GM21619 (cell line): Measurements from ENCODE around the gene SEPSECS.
"Not testable (repeated sequence)": the region's sequence is repeated elsewhere in the genome, so short reads cannot be mapped to it uniquely, and the experiment has no call there.

Experiments used
- ATAC-seq: cut with Tn5 transposase; IDR thresholded peaks from one replicate; pipeline ENCODE4 v1.9.1; 2021; ENCODE audit not compliant: unreplicated experiment

SEPSECS gene

DNA sequence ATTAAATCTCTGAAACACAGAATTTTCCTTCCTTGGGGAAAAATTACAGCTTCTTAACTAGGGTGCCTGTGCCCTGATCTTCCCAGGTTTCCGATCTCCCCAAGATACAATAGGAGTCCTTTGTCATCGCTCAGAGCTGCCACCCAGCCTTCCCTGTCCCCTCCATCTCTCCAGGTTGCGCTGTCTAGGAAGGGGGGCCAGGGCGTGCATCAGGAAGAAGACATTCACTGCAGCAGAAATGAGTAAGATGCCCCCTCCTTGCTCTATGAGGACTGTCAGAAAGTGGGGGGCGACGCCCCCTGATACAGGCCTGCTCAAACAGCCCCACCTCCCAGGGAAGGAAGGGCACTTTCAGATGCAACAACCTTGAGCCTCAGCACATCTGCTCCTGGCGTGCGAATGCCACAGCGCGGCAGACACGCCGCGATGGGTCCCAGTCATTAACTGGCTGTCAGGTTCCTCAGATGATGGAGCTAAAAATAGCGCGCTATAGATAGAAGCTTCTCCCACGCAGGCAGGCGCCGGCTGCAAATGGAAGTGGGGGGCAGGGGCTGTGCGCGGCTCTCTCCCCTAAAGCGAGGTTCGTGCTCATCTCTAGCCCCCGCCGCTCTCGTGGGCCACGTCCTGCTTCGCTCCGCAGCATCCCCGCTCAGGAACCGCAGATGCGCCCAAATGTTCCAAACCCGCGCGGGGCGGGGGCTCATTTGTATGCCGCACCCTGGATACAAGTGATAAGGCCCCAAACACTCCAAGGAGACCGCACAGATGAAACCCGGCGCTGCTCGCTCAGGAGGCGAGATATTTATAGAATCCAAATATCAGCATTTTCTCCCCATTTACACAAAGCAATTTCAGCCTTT, 71.9 kb downstream of the SEPSECS start:
- no peak for ATAC-seq

DNA sequence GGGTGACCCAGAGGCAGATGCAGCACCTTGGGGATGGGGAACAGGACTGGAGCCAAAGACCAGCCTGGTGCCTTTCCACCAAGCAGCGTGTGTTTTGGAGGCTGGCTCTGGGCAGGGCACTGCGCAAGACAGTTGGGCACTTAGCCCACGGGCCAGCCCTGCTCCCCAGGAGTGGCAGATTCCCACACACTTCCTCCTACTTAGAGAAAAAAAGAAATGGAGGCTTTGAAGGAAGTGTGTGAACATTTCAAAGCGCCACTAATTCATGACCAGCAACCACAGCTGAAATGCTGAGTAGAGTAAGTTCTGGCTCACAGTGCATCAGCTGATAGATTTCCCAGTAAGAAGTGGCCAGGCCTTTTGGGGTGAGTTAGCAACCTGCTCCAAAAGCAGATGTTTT, 74.6 kb downstream of the SEPSECS start:
- no peak for ATAC-seq

DNA sequence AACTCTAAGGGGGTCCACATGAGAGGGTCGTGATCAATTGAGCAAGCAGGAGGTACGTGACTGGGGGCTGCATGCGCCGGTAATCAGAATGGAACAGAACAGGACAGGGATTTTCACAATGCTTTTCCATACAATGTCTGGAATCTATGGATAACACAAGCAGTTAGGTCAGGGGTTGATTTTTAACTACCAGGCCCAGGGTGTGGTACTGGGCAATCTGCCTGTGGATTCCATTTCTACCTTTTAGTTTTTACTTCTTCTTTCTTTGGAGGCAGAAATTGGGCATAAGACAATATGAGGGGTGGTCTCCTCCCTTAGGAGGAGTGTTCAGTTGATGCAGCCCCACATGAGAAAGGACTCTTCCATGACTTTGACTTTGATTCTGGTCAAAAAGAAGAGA, 76.8 kb downstream of the SEPSECS start:
- ATAC-seq = not testable (repeated sequence)

DNA sequence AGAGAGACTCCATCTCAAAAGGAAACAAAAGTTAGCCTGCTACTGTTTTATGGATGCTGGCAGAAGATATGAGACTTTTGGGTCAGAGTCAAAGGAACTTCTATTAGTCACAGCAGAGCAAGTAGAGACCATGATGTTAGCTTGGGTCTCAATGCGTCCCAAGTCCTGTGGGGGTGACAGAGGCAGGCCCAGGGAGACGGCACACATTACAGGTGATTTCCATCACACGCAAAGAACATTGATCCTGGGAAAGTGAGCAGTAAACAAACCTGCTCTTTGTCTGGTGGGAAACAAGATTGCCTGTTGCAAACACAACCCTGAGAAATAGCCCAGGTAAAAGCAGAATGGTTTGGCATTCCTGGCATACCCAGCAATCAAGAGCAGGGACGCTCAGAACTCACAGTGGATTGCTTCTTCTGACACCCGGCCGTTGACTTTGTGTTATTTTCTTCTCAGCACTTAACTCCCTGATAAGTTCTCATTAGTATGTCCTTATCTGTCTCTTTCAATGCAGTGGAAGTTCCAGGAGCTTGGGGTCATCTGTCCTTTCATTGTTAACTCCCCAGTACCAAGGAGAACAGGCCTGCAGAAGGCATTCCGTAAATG, 78.3 kb downstream of the SEPSECS start:
- ATAC-seq = no peak

DNA sequence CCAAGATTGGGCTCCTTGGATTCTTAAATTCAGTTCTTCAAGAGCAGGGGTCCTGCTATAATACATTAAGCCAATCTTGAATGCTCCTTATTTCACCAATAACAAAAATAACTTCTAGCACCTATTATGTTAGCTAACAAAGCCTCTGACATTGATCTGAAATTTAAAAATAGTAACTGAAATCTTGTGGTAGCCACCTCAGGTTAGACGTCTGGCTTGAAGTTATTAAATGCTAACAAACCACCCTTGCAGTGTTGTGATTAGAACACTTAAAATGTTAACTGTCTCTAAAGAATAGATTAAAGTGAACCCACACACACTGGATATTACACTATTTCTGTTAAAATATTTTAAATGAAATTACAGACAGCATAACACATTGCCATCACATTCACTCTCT, 79.7 kb downstream of the SEPSECS start:
- no peak for ATAC-seq

DNA sequence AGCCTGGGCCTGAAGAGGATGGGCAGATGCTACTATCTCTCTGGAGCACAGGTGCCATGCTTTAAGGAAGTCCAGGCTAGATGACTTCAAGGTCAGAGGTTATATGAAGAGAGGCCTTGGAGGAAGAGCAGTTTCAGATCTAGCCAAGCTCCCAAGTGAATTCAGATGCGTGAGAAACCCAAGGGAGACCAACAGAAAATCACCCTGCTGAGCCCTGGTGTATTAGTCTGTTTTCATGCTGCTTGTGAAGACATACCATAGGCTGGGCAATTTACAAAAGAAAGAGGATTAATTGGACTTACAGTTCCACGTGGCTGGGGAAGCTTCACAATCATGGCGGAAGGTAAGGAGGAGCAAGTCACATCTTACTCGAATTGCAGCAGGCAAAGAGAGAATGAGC, 81.7 kb downstream of the SEPSECS start:
- ATAC-seq = no peak

DNA sequence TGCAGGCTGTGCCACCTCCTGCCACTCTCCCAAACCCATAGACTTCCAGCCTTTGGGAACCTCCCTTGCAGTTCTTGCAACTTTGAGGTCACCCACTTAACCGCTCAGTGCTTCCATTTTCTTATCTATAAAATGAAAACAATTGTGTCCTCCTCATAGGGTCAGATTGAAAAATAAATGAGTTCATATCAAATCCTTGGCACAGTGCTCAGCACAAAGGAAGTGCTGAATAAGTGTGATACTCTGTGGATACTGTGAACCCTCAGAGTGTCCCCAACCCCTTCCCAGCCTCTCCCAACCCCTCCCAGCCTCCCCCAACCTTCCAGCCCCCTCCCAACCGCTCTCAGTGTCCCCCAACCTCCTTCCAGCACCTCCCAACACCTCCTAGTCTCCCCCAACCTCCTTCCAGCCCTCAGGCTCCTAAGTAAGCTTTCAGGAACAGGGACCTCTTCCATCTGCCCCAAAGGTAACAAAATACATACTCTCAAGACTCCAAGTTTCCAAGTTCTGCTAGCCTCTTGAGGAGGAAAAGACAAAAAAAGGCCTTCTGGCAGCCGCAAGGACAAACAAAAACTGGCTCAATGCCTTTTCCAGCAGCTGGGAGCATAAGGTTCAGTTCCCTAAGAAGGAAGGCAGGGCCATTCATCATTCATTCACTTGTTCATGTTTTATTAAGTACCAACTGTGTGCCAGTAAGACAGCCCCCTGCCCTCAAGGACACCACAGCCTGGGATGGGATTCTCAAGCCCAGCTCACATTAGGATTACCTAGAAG, 83.4 kb downstream of the SEPSECS start:
- no peak for ATAC-seq

DNA sequence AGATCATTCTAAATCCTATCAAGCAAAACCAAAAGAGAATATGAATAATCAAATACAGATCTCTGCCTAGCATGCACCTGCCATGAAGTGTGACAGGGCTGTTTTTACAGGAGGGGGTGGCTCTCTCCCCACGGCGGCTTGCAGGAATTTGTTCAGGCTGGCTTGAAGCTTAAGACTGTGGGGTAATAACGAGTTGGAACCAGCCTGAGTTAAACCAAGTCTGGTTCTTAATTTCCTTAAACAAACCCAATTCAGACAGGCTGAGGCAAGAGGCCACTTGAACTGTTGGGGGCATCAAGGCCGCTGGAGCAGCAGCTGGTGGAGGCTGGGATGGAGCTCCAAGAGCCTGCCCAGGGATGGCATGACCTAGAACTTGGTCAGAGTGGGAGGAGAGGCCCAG, 84.4 kb downstream of the SEPSECS start:
- no peak for ATAC-seq

DNA sequence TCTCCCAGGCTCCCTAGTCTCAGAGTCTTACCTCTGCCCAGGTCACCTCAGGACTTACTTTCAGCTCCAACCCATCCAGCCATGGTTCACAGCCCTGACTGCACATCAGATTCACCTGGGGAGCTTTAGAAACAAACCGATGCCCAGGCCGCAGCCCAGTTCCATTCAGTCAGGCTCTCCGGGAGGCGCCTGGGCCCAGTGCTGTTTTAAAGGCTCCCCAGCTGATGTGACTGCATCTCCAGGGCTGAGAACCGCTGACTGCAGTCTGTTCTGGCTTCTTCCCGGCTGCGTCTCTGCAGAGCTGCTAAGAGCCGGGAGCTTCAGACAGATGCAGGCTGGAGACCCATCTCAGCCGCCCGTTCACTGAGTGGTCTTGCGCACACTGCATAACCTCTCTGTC, 85.1 kb downstream of the SEPSECS start:
- no peak for ATAC-seq

DNA sequence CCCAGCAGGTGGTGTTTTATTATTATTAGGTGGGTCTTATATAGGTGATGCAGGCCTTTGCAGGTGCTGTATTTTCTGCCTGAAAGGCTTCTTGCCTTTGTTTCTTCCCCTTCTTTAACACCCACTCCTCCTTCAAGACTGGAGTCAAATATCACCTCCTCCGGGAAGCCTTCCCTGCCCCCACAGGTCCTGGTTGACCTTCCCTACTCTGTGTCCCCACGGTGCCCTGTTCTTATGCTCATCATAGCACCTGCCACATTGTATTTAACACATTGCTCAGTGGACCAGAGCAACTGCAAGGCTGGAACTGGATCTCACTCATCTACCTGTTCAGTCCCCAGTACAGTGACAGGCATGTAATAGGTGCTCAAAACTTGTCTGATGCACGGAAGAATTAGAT, 89.7 kb downstream of the SEPSECS start:
- no peak for ATAC-seq
